Kidney (tissue), 14 donors: ENCODE data around the gene COPB1. TPM values are rescaled to one million over a fixed set of nuclear protein-coding genes. Genes with fewer than 3 reads are reported as not detected.

Experiments used
- DNase-seq, 5 donors: peaks; one replicate each; pipeline ENCODE4 v3.0.0-alpha.2; 2013 to 2020
- FAIRE-seq: peaks from 2 replicates; lab custom pipeline; 2012; peaks lifted over from hg19 to GRCh38; lab: Jason Lieb, UNC
- H3K27ac ChIP-seq, 2 donors: one replicate each; pipeline ENCODE4 v1.7.0; 2013; ENCODE audit warnings: low read depth in 2 of 2, low read length in 2 of 2, inconsistent platforms in 1 of 2
- H3K27me3 ChIP-seq: one replicate; pipeline ENCODE4 v1.7.1; 2013; ENCODE audit warnings: low read length, inconsistent platforms; ENCODE audit not compliant: control insufficient read depth, insufficient read depth
- H3K36me3 ChIP-seq, 3 donors: one replicate each; pipeline versions ENCODE4 v1.7.0 to v1.7.1; 2013; ENCODE audit warnings: low read length in 3 of 3, control low read depth in 1 of 3, inconsistent platforms in 1 of 3; ENCODE audit not compliant: insufficient read depth in 3 of 3, control insufficient read depth in 2 of 3
- H3K4me1 ChIP-seq, 3 donors: one replicate each; pipeline versions ENCODE4 v1.7.0 to v1.7.1; 2013; ENCODE audit warnings: low read length in 3 of 3, inconsistent platforms in 1 of 3, low read depth in 1 of 3; ENCODE audit not compliant: control insufficient read depth in 2 of 3, insufficient read depth in 2 of 3
- H3K4me3 ChIP-seq, 3 donors: one replicate each; pipeline versions ENCODE4 v1.7.0 to v1.8.1; 2013; ENCODE audit warnings: low read length in 3 of 3, control low read depth in 1 of 3, inconsistent platforms in 1 of 3
- H3K9ac ChIP-seq, 3 donors: one replicate each; pipeline versions ENCODE4 v1.7.0 to v1.7.1; 2013; ENCODE audit warnings: low read length in 3 of 3, control low read depth in 1 of 3, inconsistent platforms in 1 of 3
- H3K9me3 ChIP-seq, 3 donors: one replicate each; pipeline versions ENCODE4 v1.7.0 to v1.7.1; 2013; ENCODE audit warnings: low read length in 3 of 3, control low read depth in 1 of 3, inconsistent platforms in 1 of 3; ENCODE audit not compliant: control insufficient read depth in 2 of 3, insufficient read depth in 1 of 3
- CTCF ChIP-seq: IDR thresholded peaks from 3 replicates; pipeline ENCODE4 v1.5.1; 2012; ENCODE audit warnings: mild to moderate bottlenecking, moderate library complexity, borderline replicate concordance; ENCODE audit not compliant: insufficient read depth; ENCODE audit errors: extremely low read depth
- intact Hi-C: fragments of 100-400 bp; cut with DNase I; formaldehyde crosslinking; loops from one replicate; pipeline ENCODE4 v1.11.1; 2022
- polyA plus RNA-seq: library from polyadenylated mRNA; stranded (reverse); fragments of 350-450 nt; fragmentation: Illumina TruSeq; extraction: RNeasy Lipid Tissue Mini Kit (QIAGEN cat#74804); gene quantifications from one replicate; pipeline ENCODE4 v1.2.3, GENCODE V29; 2014; ENCODE audit warnings: low read depth, low replicate concordance; ENCODE audit not compliant: insufficient read depth
- total RNA-seq: library from RNA; stranded (reverse); fragmentation: NEBNext Ultra II Directional; extraction: Animal tissue kit (Norgen Biotek cat#: 25700); gene quantifications from one replicate; pipeline ENCODE4 v1.2.1, GENCODE V29; 2021
- donor health status: control.
- donor health status: control.
- donor health status: control.
- donor health status: control.
- donor health status: control.
- donor health status: DM: yes; HTN: yes; CAD: no.
- donor health status: Normal renal cell carcinoma (clear cell type).

The COPB1 gene
- total and polyA plus RNA-seq, 2 donors from 2014 or later: 54.9 to 92.3 TPM

GRCh38 chr11:14418801-14419417 is 80.7 kb downstream of the COPB1 start:
- Histone ChIP-seq H3K4me1 (peaks cover 0 to 6% (median 4%) of the 10 kb centered on the region in 3 donors), H3K27ac (no peak overlapping the region), H3K27me3 (no peaks in the 10 kb centered on the region), H3K9ac (no peak overlapping the region), H3K9me3 (no peaks in the 10 kb centered on the region), H3K4me3 (no peak overlapping the region), H3K36me3 (no peaks in the 10 kb centered on the region)
- TF ChIP-seq CTCF: peak; percentile 33
- FAIRE-seq (no peak), DNase-seq (no peak)
- intact Hi-C loops: no loop called here

GRCh38 chr11:14417617-14418374 is 81.8 kb downstream of the COPB1 start:
- FAIRE-seq: no peak
- TF ChIP-seq CTCF: no peak
- H3K9me3 ChIP-seq: no peaks in the 10 kb centered on the region

GRCh38 chr11:14417186-14417585 is 82.4 kb downstream of the COPB1 start:
- Histone ChIP-seq H3K4me1 (no peaks in the 10 kb centered on the region), H3K9me3 (no peaks in the 10 kb centered on the region), H3K27me3 (no peaks in the 10 kb centered on the region), H3K4me3 (no peak overlapping the region), H3K36me3 (no peaks in the 10 kb centered on the region), H3K27ac (no peak overlapping the region), H3K9ac (no peak overlapping the region)
- FAIRE-seq (no peak), DNase-seq (no peak)
- TF ChIP-seq CTCF: no peak
- intact Hi-C loops: no loop called here

More at GRCh38 chr11:14417617-14418374, 81.8 kb downstream of the COPB1 start:
- DNase-seq: no peak
- no peaks in the 10 kb centered on the region for H3K27me3 ChIP-seq
- H3K4me3 ChIP-seq: no peak overlapping the region
- H3K36me3 ChIP-seq: no peaks in the 10 kb centered on the region
- peaks cover 0 to 5% (median 4%) of the 10 kb centered on the region in 3 donors for H3K4me1 ChIP-seq
- intact Hi-C loops: no loop called here
- H3K9ac ChIP-seq: no peak overlapping the region
- no peak overlapping the region for H3K27ac ChIP-seq
